Transverse colon (tissue), 4 donors: ENCODE results near the gene PPP4R4. TPM values are rescaled to one million over a fixed set of nuclear protein-coding genes. Genes with fewer than 3 reads are reported as not detected.

Source experiments
- DNase-seq: peaks from one replicate; pipeline ENCODE4 v3.0.0-alpha.2; 2019
- H3K27ac ChIP-seq, 4 donors: fragments of 200-600 bp; sonication (generic); 2 replicates each; pipeline ENCODE4 v1.5.1; 2016 to 2018; ENCODE audit warnings: inconsistent platforms in 4 of 4
- H3K27me3 ChIP-seq: fragments of 200-600 bp; sonication (generic); 2 replicates; pipeline ENCODE4 v1.5.1; 2017; ENCODE audit warnings: inconsistent platforms
- H3K36me3 ChIP-seq, 4 donors: fragments of 200-600 bp; sonication (generic); 2 replicates each; pipeline ENCODE4 v1.5.1; 2017 to 2019; ENCODE audit warnings: inconsistent platforms in 4 of 4
- H3K4me1 ChIP-seq, 4 donors: fragments of 200-600 bp; sonication (generic); 2 replicates each; pipeline ENCODE4 v1.5.1; 2017 to 2020; ENCODE audit warnings: inconsistent platforms in 4 of 4
- H3K4me3 ChIP-seq, 4 donors: fragments of 200-600 bp; sonication (generic); 1 replicate in 1 of 4; 2 replicates in 3 of 4; pipeline versions ENCODE4 v1.5.1 to v1.6.1; 2017 to 2019; ENCODE audit warnings: inconsistent platforms in 4 of 4
- H3K9me3 ChIP-seq, 2 donors: fragments of 200-600 bp; sonication (generic); 2 replicates each; pipeline ENCODE4 v1.5.1; 2017 to 2019; ENCODE audit warnings: inconsistent platforms in 2 of 2
- CTCF ChIP-seq, 5 experiments: fragments of 200-600 bp in 3 of 5; fragments of 450-650 bp in 2 of 5; sonication (generic) in 3 of 5; IDR thresholded peaks; 1 replicate in 2 of 5; 2 replicates in 3 of 5; pipeline ENCODE4 v1.5.1; 2016 to 2017; ENCODE audit warnings: antibody characterized with exemption in 5 of 5, inconsistent platforms in 3 of 5, mild to moderate bottlenecking in 2 of 5, moderate library complexity in 1 of 5
- EP300 ChIP-seq: sonication (generic); formaldehyde crosslinking; IDR thresholded peaks from one replicate; pipeline ENCODE4 v1.6.1; 2017; ENCODE audit warnings: antibody characterized with exemption, low read depth
- POLR2A ChIP-seq: fragments of 450-650 bp; IDR thresholded peaks from one replicate; pipeline ENCODE4 v1.6.1; 2016; ENCODE audit warnings: antibody characterized with exemption, mild to moderate bottlenecking, moderate library complexity
- POLR2AphosphoS5 ChIP-seq, 3 donors: sonication (generic); formaldehyde crosslinking; IDR thresholded peaks; one replicate each; pipeline ENCODE4 v1.6.1; 2016; ENCODE audit warnings: antibody characterized with exemption in 3 of 3
- WGBS, 2 donors: methylation state at CpG; one replicate each; pipeline ENCODE4 v1.1.5; 2018; ENCODE audit warnings: low coverage in 1 of 2; 5-methylcytosine and 5-hydroxymethylcytosine counted together
- in situ Hi-C, 4 donors: fragments of 200-750 bp; cut with MboI; loops; one replicate each; pipeline versions ENCODE4 v1.15.0 to v1.15.1; 2017; ENCODE audit warnings: low sequenced_read_pairs in 3 of 4, low pct_ligation_motif_present in 1 of 4, low pct_unique_long_range_greater_than_20kb in 1 of 4
- intact Hi-C: fragments of 100-400 bp; cut with DNase I; formaldehyde crosslinking; loops from one replicate; pipeline ENCODE4 v1.15.1; 2023; ENCODE audit warnings: low total_unique reads
- total RNA-seq, 4 donors: library from RNA; depleted of rRNA; stranded (reverse); fragments of >200 nt; gene quantifications; one replicate each; pipeline ENCODE4 v1.1.0, GENCODE V29; 2016

PPP4R4 gene
- total RNA-seq, 4 donors from 2014 or later = not detected

- TF ChIP-seq POLR2AphosphoS5 (IDR thresholded peaks at IDR 0.05) (no peak), EP300 (no peak), CTCF (IDR thresholded peaks at IDR 0.05) (no peak), POLR2A (no peak)
- 50 to 67% methylated on average over 1 to 6 of the region's 6 CpGs for WGBS, 2 donors
- H3K4me1 ChIP-seq = peaks cover 0 to 12% (median 5%) of the 10 kb centered on the region in 4 donors
- no peaks in the 10 kb centered on the region for H3K36me3 ChIP-seq
- intact Hi-C loops (no loop called here), in situ Hi-C loops (no loop called here)
- H3K27me3 ChIP-seq = no peaks in the 10 kb centered on the region
- H3K27ac ChIP-seq = no peak overlapping the region
- peaks cover 0 to 4% of the 10 kb centered on the region in 2 donors for H3K9me3 ChIP-seq
- no peak overlapping the region for H3K4me3 ChIP-seq
- DNase-seq = no peak
Observed at GRCh38 chr14:94312481-94313246, 138.5 kb downstream of the PPP4R4 start.

GRCh38 chr14:94313991-94314655, 140.0 kb downstream of the PPP4R4 start:
- Histone ChIP-seq H3K4me3 (no peak overlapping the region), H3K27ac (no peak overlapping the region), H3K36me3 (no peaks in the 10 kb centered on the region), H3K4me1 (peaks cover 0 to 12% (median 5%) of the 10 kb centered on the region in 4 donors), H3K9me3 (no peaks in the 10 kb centered on the region), H3K27me3 (no peaks in the 10 kb centered on the region)
- DNase-seq = no peak
- WGBS, 2 donors = 55 to 85% methylated on average over 2 to 8 of the region's 8 CpGs
- intact Hi-C loops (no loop called here), in situ Hi-C loops (no loop called here)
- TF ChIP-seq EP300 = no peak
- TF ChIP-seq CTCF (IDR thresholded peaks at IDR 0.05) = no peak
- TF ChIP-seq POLR2AphosphoS5 (IDR thresholded peaks at IDR 0.05) = no peak

GRCh38 chr14:94314890-94315289, 140.8 kb downstream of the PPP4R4 start:
- no peaks in the 10 kb centered on the region for H3K36me3 ChIP-seq
- DNase-seq = no peak
- 55 to 73% methylated on average over 2 of the region's 2 CpGs for WGBS, 2 donors
- TF ChIP-seq CTCF (IDR thresholded peaks at IDR 0.05) (no peak), EP300 (no peak), POLR2AphosphoS5 (IDR thresholded peaks at IDR 0.05) (no peak), POLR2A (no peak)
- intact Hi-C loops = no loop called here
- no peak overlapping the region for H3K27ac ChIP-seq
- H3K27me3 ChIP-seq = no peaks in the 10 kb centered on the region
- no peaks in the 10 kb centered on the region for H3K9me3 ChIP-seq
- H3K4me3 ChIP-seq = no peak overlapping the region
- in situ Hi-C loops = no loop called here
- peaks cover 0 to 12% (median 5%) of the 10 kb centered on the region in 4 donors for H3K4me1 ChIP-seq

GRCh38 chr14:94316692-94317091, 142.6 kb downstream of the PPP4R4 start:
- WGBS, 2 donors = 68% methylated on average over 1 of the region's 1 CpG; no CpG with 5 or more reads in 1 of the 2 donors
- no peaks in the 10 kb centered on the region for H3K36me3 ChIP-seq
- no peaks in the 10 kb centered on the region for H3K27me3 ChIP-seq
- no peak for DNase-seq
- peak overlapping the region in 3 of 4 donors; percentile 37 to 70 (median 59) for H3K27ac ChIP-seq
- intact Hi-C loops = no loop called here
- peaks cover 0 to 19% (median 9%) of the 10 kb centered on the region in 4 donors for H3K4me1 ChIP-seq
- in situ Hi-C loops = no loop called here
- H3K4me3 ChIP-seq = no peak overlapping the region
- no peaks in the 10 kb centered on the region for H3K9me3 ChIP-seq
- TF ChIP-seq POLR2A (no peak), POLR2AphosphoS5 (IDR thresholded peaks at IDR 0.05) (no peak), CTCF (IDR thresholded peaks at IDR 0.05) (no peak)
